Lung (tissue), 12 donors: ENCODE measurements around the gene CCDC82. TPM values are rescaled to one million over a fixed set of nuclear protein-coding genes. Genes with fewer than 3 reads are reported as not detected.

ENCODE experiments used
- ATAC-seq: fragments of 200-7000 bp; cut with Tn5 transposase; one replicate; pipeline ENCODE4 v1.9.1; 2020; ENCODE audit warnings: moderate number of reproducible peaks; ENCODE audit not compliant: insufficient read depth, low FRiP score
- DNase-seq, 3 donors: peaks; one replicate each; pipeline ENCODE4 v3.0.0-alpha.2; 2013 to 2017
- H3K27ac ChIP-seq, 2 donors: one replicate each; pipeline ENCODE4 v1.5.1; 2013; ENCODE audit warnings: mild to moderate bottlenecking in 2 of 2, moderate library complexity in 2 of 2, control low read depth in 1 of 2, inconsistent platforms in 1 of 2, low read depth in 1 of 2, low read length in 1 of 2
- H3K27me3 ChIP-seq, 3 donors: one replicate each; pipeline ENCODE4 v1.5.1; 2013; ENCODE audit warnings: low read length in 2 of 3; ENCODE audit not compliant: control insufficient read depth in 3 of 3, insufficient read depth in 3 of 3
- H3K36me3 ChIP-seq, 4 donors: one replicate each; pipeline ENCODE4 v1.5.1; 2013; ENCODE audit warnings: low read length in 4 of 4, mild to moderate bottlenecking in 1 of 4, moderate library complexity in 1 of 4; ENCODE audit not compliant: control insufficient read depth in 4 of 4, insufficient read depth in 4 of 4
- H3K4me1 ChIP-seq, 5 donors: one replicate each; pipeline ENCODE4 v1.5.1; 2013; ENCODE audit warnings: low read length in 5 of 5, mild to moderate bottlenecking in 2 of 5, moderate library complexity in 1 of 5; ENCODE audit not compliant: control insufficient read depth in 5 of 5, insufficient read depth in 5 of 5
- H3K4me3 ChIP-seq: one replicate; pipeline ENCODE4 v1.5.1; 2013; ENCODE audit warnings: mild to moderate bottlenecking, control low read depth, moderate library complexity
- H3K9ac ChIP-seq, 2 donors: one replicate each; pipeline ENCODE4 v1.5.1; 2013; ENCODE audit warnings: low read length in 2 of 2, control low read depth in 1 of 2; ENCODE audit not compliant: insufficient read depth in 1 of 2
- H3K9me3 ChIP-seq, 4 donors: one replicate each; pipeline ENCODE4 v1.5.1; 2013; ENCODE audit warnings: low read length in 3 of 4, mild to moderate bottlenecking in 1 of 4, moderate library complexity in 1 of 4; ENCODE audit not compliant: control insufficient read depth in 4 of 4, insufficient read depth in 3 of 4
- CTCF ChIP-seq: IDR thresholded peaks from 2 replicates; pipeline ENCODE4 v1.5.1; 2012; ENCODE audit warnings: mild to moderate bottlenecking; ENCODE audit errors: control extremely low read depth, extremely low read depth
- WGBS, 2 donors: extraction: QIAGEN DNeasy Blood & Tissue Kit; methylation state at CpG; one replicate each; pipeline ENCODE4 v1.1.7; 2013; 5-methylcytosine and 5-hydroxymethylcytosine counted together
- polyA plus RNA-seq, 2 donors: library from polyadenylated mRNA; stranded (reverse); fragments of 200-250 nt; gene quantifications; one replicate each; pipeline ENCODE4 v1.2.1, GENCODE V29; 2013
- total RNA-seq, 2 donors: library from RNA; depleted of rRNA in 1 of 2; stranded (reverse); fragments of >200 nt in 1 of 2; gene quantifications; one replicate each; pipeline ENCODE4 v1.2.1, GENCODE V29; 2014 to 2021
- donor health status: control.
- donor health status: control.
- donor health status: Bipolar disorder and iron deficiency.
- donor health status: healthy.
- donor health status: DM: yes; HTN: yes; CAD: no.

The CCDC82 gene
- total and polyA plus RNA-seq, 4 donors: 16.4 to 46.9 (median 29.2) TPM

GRCh38 chr11:96367342-96367741, 22.4 kb downstream of the CCDC82 start:
- H3K4me3 ChIP-seq: no peak overlapping the region
- no peak overlapping the region for H3K27ac ChIP-seq
- H3K36me3 ChIP-seq: peaks cover 4 to 23% (median 16%) of the 10 kb centered on the region in 4 donors
- WGBS, 2 donors: 81 to 85% methylated on average over 2 of the region's 2 CpGs
- H3K27me3 ChIP-seq: no peaks in the 10 kb centered on the region
- ATAC-seq: no peak
- TF ChIP-seq CTCF: no peak
- H3K4me1 ChIP-seq: no peaks in the 10 kb centered on the region
- no peak overlapping the region for H3K9ac ChIP-seq
- peaks cover 0 to 4% (median 0%) of the 10 kb centered on the region in 4 donors for H3K9me3 ChIP-seq
- no peak for DNase-seq

GRCh38 chr11:96366024-96366423, 23.7 kb downstream of the CCDC82 start:
- peaks cover 0 to 4% (median 0%) of the 10 kb centered on the region in 4 donors for H3K9me3 ChIP-seq
- H3K9ac ChIP-seq: no peak overlapping the region
- H3K27ac ChIP-seq: no peak overlapping the region
- ATAC-seq (no peak), DNase-seq (no peak)
- no peaks in the 10 kb centered on the region for H3K27me3 ChIP-seq
- no peak overlapping the region for H3K4me3 ChIP-seq
- peaks cover 3 to 20% (median 13%) of the 10 kb centered on the region in 4 donors for H3K36me3 ChIP-seq
- no peaks in the 10 kb centered on the region for H3K4me1 ChIP-seq
- WGBS, 2 donors: 93 to 95% methylated on average over 1 of the region's 1 CpG
- TF ChIP-seq CTCF: no peak

GRCh38 chr11:96365493-96365892, 24.2 kb downstream of the CCDC82 start:
- peaks cover 1 to 22% (median 12%) of the 10 kb centered on the region in 4 donors for H3K36me3 ChIP-seq
- H3K4me3 ChIP-seq: no peak overlapping the region
- H3K9me3 ChIP-seq: peaks cover 0 to 4% (median 0%) of the 10 kb centered on the region in 4 donors
- no peak overlapping the region for H3K27ac ChIP-seq
- no peak for TF ChIP-seq CTCF
- no peak for ATAC-seq
- no peaks in the 10 kb centered on the region for H3K4me1 ChIP-seq
- WGBS, 2 donors: 66 to 83% methylated on average over 1 of the region's 1 CpG
- no peak overlapping the region for H3K9ac ChIP-seq
- no peaks in the 10 kb centered on the region for H3K27me3 ChIP-seq
- no peak for DNase-seq

- Histone ChIP-seq H3K36me3 (peaks cover 3 to 25% (median 9%) of the 10 kb centered on the region in 4 donors), H3K9me3 (no peaks in the 10 kb centered on the region), H3K4me1 (no peaks in the 10 kb centered on the region), H3K27ac (no peak overlapping the region), H3K9ac (no peak overlapping the region), H3K27me3 (no peaks in the 10 kb centered on the region), H3K4me3 (no peak overlapping the region)
- DNase-seq (no peak), ATAC-seq (no peak)
- WGBS, 2 donors: 88 to 90% methylated on average over 2 of the region's 2 CpGs
- no peak for TF ChIP-seq CTCF
Observed at GRCh38 chr11:96361778-96362177, 27.9 kb downstream of the CCDC82 start.
